Activated CD8-positive, alpha-beta memory T cell treated with anti-CD3 and anti-CD28 coated beads, Interleukin-2, amount 10 ng/mL, durations not matched to agents 7 days and 5 days (primary cell): Measurements from ENCODE around the gene SAFB2. TPM values are rescaled to one million over a fixed set of nuclear protein-coding genes. Genes with fewer than 3 reads are reported as not detected.

Source experiments
- ATAC-seq: fragments of 150-1000 bp; cut with Tn5 transposase; one replicate; pipeline ENCODE4 v1.10.0; 2021; ENCODE audit warnings: moderate library complexity
- CTCF ChIA-PET: fragments of 350-600 bp; sonication (Branson Sonifier 250); formaldehyde crosslinking; loops from one replicate; lab custom pipeline; 2021; ENCODE audit warnings: antibody characterized with exemption; lab: Charles Lee
- DNase-seq: peaks from one replicate; pipeline ENCODE4 v3.0.0-alpha.2; 2020
- H3K27ac Mint-ChIP-seq: one replicate; pipeline ENCODE4 v1.8.0; 2021; ENCODE audit warnings: mild to moderate bottlenecking, mixed read lengths
- H3K27me3 Mint-ChIP-seq: one replicate; pipeline ENCODE4 v1.8.0; 2021; ENCODE audit warnings: mixed read lengths
- H3K36me3 Mint-ChIP-seq: one replicate; pipeline ENCODE4 v1.8.0; 2021; ENCODE audit warnings: mild to moderate bottlenecking, mixed read lengths
- H3K4me1 Mint-ChIP-seq: one replicate; pipeline ENCODE4 v1.8.0; 2021; ENCODE audit warnings: mixed read lengths
- H3K4me3 Mint-ChIP-seq: one replicate; pipeline ENCODE4 v1.8.0; 2021; ENCODE audit warnings: mild to moderate bottlenecking, moderate library complexity, mixed read lengths
- H3K9me3 Mint-ChIP-seq: one replicate; pipeline ENCODE4 v1.8.0; 2022; ENCODE audit warnings: low read depth, mixed read lengths
- total RNA-seq, 2 experiments: library from RNA; stranded (reverse); gene quantifications; one replicate each; pipeline ENCODE4 v1.2.3, GENCODE V29; 2021

SAFB2 gene
- total RNA-seq, 2 experiments from 2014 or later = 110 to 125 TPM

DNA sequence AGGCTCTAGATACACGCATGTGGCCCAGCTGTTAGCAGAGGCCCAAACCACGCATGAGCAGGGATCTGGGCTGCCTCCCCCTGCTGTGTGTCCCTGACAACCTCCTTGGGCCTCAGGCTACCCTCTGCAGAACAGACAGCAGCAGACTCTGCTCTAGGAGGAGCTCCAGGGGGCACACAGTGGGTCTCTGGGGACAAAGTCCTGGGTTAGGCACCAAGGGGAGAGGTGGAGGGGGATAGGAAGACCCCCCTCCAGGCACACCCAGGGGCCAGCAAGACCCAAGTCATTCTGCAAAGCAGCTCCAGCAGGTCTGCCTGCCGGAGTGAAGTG, 62.8 kb downstream of the SAFB2 start:
- ATAC-seq = no peak
- Mint-ChIP-seq H3K27ac (no peak overlapping the region), H3K9me3 (peaks cover 8% of the 10 kb centered on the region), H3K4me3 (no peak overlapping the region), H3K4me1 (no peaks in the 10 kb centered on the region), H3K27me3 (no peaks in the 10 kb centered on the region), H3K36me3 (no peaks in the 10 kb centered on the region)
- no peak for DNase-seq
- CTCF ChIA-PET = no interaction called here

- Mint-ChIP-seq H3K27me3 (no peaks in the 10 kb centered on the region), H3K9me3 (peaks cover 8% of the 10 kb centered on the region), H3K36me3 (no peaks in the 10 kb centered on the region), H3K4me3 (no peak overlapping the region), H3K27ac (no peak overlapping the region), H3K4me1 (no peaks in the 10 kb centered on the region)
- ATAC-seq = no peak
- CTCF ChIA-PET = interaction anchor here (0.8 kb wide), 1 partner anchor 10 kb away, joined by 3 read pairs; no protein-coding TSS in a partner anchor
- DNase-seq = no peak
Observed at GRCh38 chr19:5558101-5558621, 64.4 kb downstream of the SAFB2 start.

GRCh38 chr19:5557691-5558090, 64.9 kb downstream of the SAFB2 start:
- no peaks in the 10 kb centered on the region for H3K4me1 Mint-ChIP-seq
- H3K9me3 Mint-ChIP-seq = peaks cover 8% of the 10 kb centered on the region
- CTCF ChIA-PET = interaction anchor here (0.8 kb wide), 1 partner anchor 10 kb away, joined by 3 read pairs; no protein-coding TSS in a partner anchor
- ATAC-seq = no peak
- H3K27ac Mint-ChIP-seq = no peak overlapping the region
- no peak for DNase-seq
- no peak overlapping the region for H3K4me3 Mint-ChIP-seq
- H3K36me3 Mint-ChIP-seq = no peaks in the 10 kb centered on the region
- H3K27me3 Mint-ChIP-seq = no peaks in the 10 kb centered on the region

GRCh38 chr19:5554828-5555227, 67.7 kb downstream of the SAFB2 start:
- no peak for ATAC-seq
- Mint-ChIP-seq H3K9me3 (no peaks in the 10 kb centered on the region), H3K27ac (no peak overlapping the region), H3K4me3 (no peak overlapping the region), H3K36me3 (no peaks in the 10 kb centered on the region), H3K27me3 (peaks cover 2% of the 10 kb centered on the region), H3K4me1 (no peaks in the 10 kb centered on the region)
- no peak for DNase-seq
- CTCF ChIA-PET = interaction anchor here (0.7 kb wide), 1 partner anchor 67 kb away, joined by 3 read pairs; no protein-coding TSS in a partner anchor

DNA sequence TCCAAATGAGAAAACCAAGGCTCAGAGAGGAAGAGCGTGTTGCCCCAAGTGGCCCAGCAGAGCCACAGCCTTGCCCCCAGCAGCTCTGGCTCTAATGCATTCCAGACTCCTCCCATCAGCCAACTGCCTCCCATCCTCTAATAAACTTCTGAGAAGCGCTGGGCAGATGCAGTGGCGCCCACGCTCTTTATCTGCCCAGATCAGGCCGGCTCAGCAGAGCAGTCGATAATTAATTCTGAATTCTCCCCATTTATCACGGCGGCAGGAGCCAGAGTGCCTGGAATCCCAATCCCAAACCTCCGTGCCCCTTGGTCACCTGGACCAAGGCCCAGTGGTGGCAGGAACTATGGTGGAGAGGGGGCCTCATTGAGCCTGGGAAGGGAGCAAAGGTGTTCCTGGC, 68.7 kb downstream of the SAFB2 start:
- Mint-ChIP-seq H3K9me3 (no peaks in the 10 kb centered on the region), H3K27ac (no peak overlapping the region), H3K4me3 (no peak overlapping the region), H3K36me3 (no peaks in the 10 kb centered on the region), H3K4me1 (no peaks in the 10 kb centered on the region), H3K27me3 (peaks cover 2% of the 10 kb centered on the region)
- DNase-seq (no peak), ATAC-seq (no peak)
- CTCF ChIA-PET = interaction anchor here (0.6 kb wide), 1 partner anchor 711 kb away, joined by 3 read pairs; no protein-coding TSS in a partner anchor

GRCh38 chr19:5547881-5548280, 74.7 kb downstream of the SAFB2 start:
- ATAC-seq (no peak), DNase-seq (peak; percentile 54)
- Mint-ChIP-seq H3K9me3 (no peaks in the 10 kb centered on the region), H3K4me3 (peak overlapping the region; percentile 23), H3K27me3 (peaks cover 2% of the 10 kb centered on the region), H3K4me1 (peaks cover 2% of the 10 kb centered on the region), H3K36me3 (no peaks in the 10 kb centered on the region), H3K27ac (no peak overlapping the region)
- CTCF ChIA-PET = interaction anchor here (0.7 to 1.5 kb wide), 3 partner anchors 10 to 245 kb away, joined by 3 to 4 read pairs (median 3); no protein-coding TSS in a partner anchor

- Mint-ChIP-seq H3K9me3 (no peaks in the 10 kb centered on the region), H3K4me1 (peaks cover 2% of the 10 kb centered on the region), H3K36me3 (no peaks in the 10 kb centered on the region), H3K27ac (no peak overlapping the region), H3K27me3 (no peaks in the 10 kb centered on the region), H3K4me3 (no peak overlapping the region)
- CTCF ChIA-PET = no interaction called here
- DNase-seq (no peak), ATAC-seq (no peak)
Observed at GRCh38 chr19:5545984-5546383, 76.6 kb downstream of the SAFB2 start.

GRCh38 chr19:5545051-5545450, 77.5 kb downstream of the SAFB2 start:
- Mint-ChIP-seq H3K4me1 (peaks cover 2% of the 10 kb centered on the region), H3K36me3 (no peaks in the 10 kb centered on the region), H3K27me3 (no peaks in the 10 kb centered on the region), H3K27ac (no peak overlapping the region), H3K9me3 (no peaks in the 10 kb centered on the region), H3K4me3 (no peak overlapping the region)
- ATAC-seq (no peak), DNase-seq (no peak)
- CTCF ChIA-PET = no interaction called here

DNA sequence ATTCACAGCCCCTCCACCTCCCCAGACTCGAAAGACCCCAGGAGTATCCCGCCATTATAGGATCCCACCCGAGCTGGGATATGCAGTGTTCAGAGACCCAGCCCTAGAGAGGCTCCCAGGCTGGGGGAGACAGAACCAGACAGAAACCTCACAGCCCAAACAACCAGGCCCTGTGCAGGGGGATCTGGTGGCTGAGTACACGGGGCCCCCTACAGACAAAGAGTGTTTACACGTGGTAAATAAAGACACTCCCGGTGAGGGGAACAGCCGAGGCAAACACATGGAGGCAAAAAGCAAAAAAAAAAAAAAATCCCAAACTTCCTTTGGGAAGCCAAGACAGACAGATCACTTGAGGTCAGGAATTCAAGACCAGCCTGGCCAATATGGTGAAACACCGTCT, 79.9 kb downstream of the SAFB2 start:
- Mint-ChIP-seq H3K4me1 (no peaks in the 10 kb centered on the region), H3K4me3 (no peak overlapping the region), H3K9me3 (no peaks in the 10 kb centered on the region), H3K27ac (no peak overlapping the region), H3K27me3 (no peaks in the 10 kb centered on the region), H3K36me3 (no peaks in the 10 kb centered on the region)
- no peak for ATAC-seq
- DNase-seq = no peak
- CTCF ChIA-PET = no interaction called here

GRCh38 chr19:5541456-5541855, 81.1 kb downstream of the SAFB2 start:
- no peak for ATAC-seq
- no peak overlapping the region for H3K4me3 Mint-ChIP-seq
- no peaks in the 10 kb centered on the region for H3K36me3 Mint-ChIP-seq

GRCh38 chr19:5540208-5540607, 82.4 kb downstream of the SAFB2 start:
- Mint-ChIP-seq H3K9me3 (peaks cover 4% of the 10 kb centered on the region), H3K4me3 (no peak overlapping the region), H3K27me3 (peaks cover 7% of the 10 kb centered on the region), H3K4me1 (no peaks in the 10 kb centered on the region), H3K27ac (no peak overlapping the region), H3K36me3 (no peaks in the 10 kb centered on the region)
- CTCF ChIA-PET = no interaction called here
- DNase-seq (no peak), ATAC-seq (no peak)

More at GRCh38 chr19:5541456-5541855, 81.1 kb downstream of the SAFB2 start:
- no peak for DNase-seq
- H3K27me3 Mint-ChIP-seq = peaks cover 2% of the 10 kb centered on the region
- CTCF ChIA-PET = no interaction called here
- no peaks in the 10 kb centered on the region for H3K4me1 Mint-ChIP-seq
- no peaks in the 10 kb centered on the region for H3K9me3 Mint-ChIP-seq
- no peak overlapping the region for H3K27ac Mint-ChIP-seq

GRCh38 chr19:5537870-5538269, 84.7 kb downstream of the SAFB2 start:
- DNase-seq (no peak), ATAC-seq (no peak)
- H3K27me3 Mint-ChIP-seq = peaks cover 7% of the 10 kb centered on the region
- CTCF ChIA-PET = no interaction called here
- H3K27ac Mint-ChIP-seq = no peak overlapping the region
- no peak overlapping the region for H3K4me3 Mint-ChIP-seq
- H3K9me3 Mint-ChIP-seq = peaks cover 13% of the 10 kb centered on the region
- peaks cover 5% of the 10 kb centered on the region for H3K36me3 Mint-ChIP-seq
- no peaks in the 10 kb centered on the region for H3K4me1 Mint-ChIP-seq
